ENCODE results near the gene TPH1.

The TPH1 gene

DNA sequence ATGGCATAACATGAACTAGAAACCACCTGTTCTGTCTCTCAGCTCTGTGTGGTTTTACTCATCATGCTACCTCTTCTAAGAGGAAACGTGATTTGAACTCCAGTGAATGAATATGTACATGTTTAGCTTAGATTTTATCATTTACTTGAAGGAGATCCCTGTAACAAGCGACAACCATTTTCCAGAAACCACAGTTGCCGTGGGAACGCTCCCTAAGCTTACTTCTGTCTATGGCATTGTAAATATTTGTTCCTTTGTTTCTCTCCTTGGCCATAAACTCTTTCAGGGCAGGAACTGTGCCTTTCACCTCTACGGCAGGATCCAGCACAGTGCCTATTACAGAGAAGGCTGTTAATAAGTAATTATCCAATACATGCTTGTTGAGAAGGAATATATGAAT lies 17.1 kb upstream of the TPH1 start:
- no peaks in the 10 kb centered on the region for H3K4me1 Mint-ChIP-seq
- H3K9me3 Mint-ChIP-seq = no peaks in the 10 kb centered on the region
- H3K4me3 Mint-ChIP-seq = no peak overlapping the region
- H3K36me3 Mint-ChIP-seq (ENCODE audit: low read depth) = no peaks in the 10 kb centered on the region
- DNase-seq = no peak
- H3K27ac Mint-ChIP-seq = no peak overlapping the region
- no peak for ATAC-seq
- no peaks in the 10 kb centered on the region for H3K27me3 Mint-ChIP-seq

DNA sequence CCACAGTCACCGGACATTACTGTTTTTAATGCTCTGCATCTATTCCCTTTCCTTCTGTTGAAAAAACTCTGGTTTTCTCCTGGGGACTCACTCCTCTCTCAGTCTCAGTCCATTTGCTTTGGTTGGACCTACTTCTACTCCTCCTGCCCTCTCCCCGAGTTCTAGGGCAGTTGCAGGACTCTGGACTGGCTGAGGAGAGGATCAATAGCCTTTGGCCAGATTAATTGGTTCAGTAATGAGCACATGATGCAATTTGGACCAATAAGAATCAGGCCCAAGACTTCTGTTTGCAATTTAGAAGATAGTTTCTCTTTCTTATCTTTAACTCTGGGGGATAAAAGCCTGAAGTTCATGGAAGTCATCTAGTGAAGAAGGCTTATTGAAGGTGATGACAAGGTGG lies 15.3 kb upstream of the TPH1 start:
- no peak overlapping the region for H3K4me3 Mint-ChIP-seq
- ATAC-seq (no peak), DNase-seq (no peak)
- no peak overlapping the region for H3K27ac Mint-ChIP-seq
- peaks cover 2% of the 10 kb centered on the region for H3K4me1 Mint-ChIP-seq
- no peaks in the 10 kb centered on the region for H3K27me3 Mint-ChIP-seq
- H3K9me3 Mint-ChIP-seq = no peaks in the 10 kb centered on the region
- no peaks in the 10 kb centered on the region for H3K36me3 Mint-ChIP-seq (ENCODE audit: low read depth)

DNA sequence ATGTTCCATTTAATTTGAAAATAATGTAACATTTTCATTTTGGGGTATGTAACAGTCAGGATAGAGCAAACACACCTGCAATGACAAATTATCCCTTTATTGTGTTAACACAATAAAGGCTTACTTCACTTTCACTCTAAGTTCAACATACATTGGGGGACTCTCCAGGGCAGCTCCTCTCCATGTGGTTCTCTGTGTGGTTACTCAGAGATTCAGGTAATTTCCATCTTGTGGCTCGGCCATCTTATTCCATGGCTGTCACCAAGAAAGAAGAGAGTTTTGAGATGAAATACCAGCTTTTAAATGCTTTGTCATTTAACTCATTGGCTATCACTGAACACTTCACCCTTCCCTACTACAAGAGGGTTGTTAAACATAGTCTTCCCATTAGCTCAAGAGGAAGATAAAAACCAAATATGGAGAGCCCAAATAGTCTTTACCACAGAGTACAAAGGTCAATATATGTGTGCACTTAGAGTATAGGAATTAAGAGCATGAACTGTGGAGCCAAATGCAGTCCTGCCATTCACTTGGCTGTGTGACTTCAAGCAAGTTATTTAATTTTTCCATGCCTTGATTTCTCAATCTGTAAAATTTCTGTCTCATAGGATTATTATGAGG lies 10.6 kb upstream of the TPH1 start:
- peaks cover 2% of the 10 kb centered on the region for H3K4me1 Mint-ChIP-seq
- no peak overlapping the region for H3K4me3 Mint-ChIP-seq
- H3K9me3 Mint-ChIP-seq = no peaks in the 10 kb centered on the region
- H3K27ac Mint-ChIP-seq = no peak overlapping the region
- no peaks in the 10 kb centered on the region for H3K36me3 Mint-ChIP-seq (ENCODE audit: low read depth)
- no peaks in the 10 kb centered on the region for H3K27me3 Mint-ChIP-seq
- ATAC-seq = peak; percentile 28
- DNase-seq = no peak

DNA sequence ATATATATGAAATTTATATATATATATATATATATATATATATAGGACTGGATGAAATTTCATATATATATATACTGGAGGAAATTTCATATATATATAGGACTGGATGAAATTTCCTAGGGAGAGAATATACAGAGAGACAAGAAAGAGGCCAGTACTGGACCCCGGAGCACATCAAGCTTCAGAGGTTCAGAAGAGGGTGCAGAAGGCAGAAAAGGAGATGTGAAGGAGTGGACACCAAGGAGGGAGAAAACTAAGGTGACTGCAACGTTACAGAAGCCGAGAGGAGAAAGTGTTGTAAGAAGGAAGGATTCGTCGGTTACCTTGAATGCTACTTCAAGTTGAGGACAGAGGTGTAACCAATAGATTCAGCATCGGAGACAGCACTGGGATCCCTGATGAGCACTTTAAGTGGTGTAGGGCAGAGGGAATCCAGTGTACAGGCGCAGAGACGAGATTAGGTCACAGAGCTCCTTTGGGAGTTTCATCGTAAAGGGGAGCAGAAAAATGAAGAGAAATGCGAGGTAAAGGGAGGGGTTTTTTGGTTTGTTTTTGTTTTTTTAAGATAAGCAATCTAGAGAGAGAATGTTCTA lies 8.5 kb upstream of the TPH1 start:
- Mint-ChIP-seq H3K27me3 (no peaks in the 10 kb centered on the region), H3K9me3 (no peaks in the 10 kb centered on the region), H3K4me1 (peaks cover 2% of the 10 kb centered on the region), H3K27ac (no peak overlapping the region), H3K4me3 (no peak overlapping the region), H3K36me3 (ENCODE audit: low read depth) (no peaks in the 10 kb centered on the region)
- ATAC-seq (no peak), DNase-seq (no peak)

DNA sequence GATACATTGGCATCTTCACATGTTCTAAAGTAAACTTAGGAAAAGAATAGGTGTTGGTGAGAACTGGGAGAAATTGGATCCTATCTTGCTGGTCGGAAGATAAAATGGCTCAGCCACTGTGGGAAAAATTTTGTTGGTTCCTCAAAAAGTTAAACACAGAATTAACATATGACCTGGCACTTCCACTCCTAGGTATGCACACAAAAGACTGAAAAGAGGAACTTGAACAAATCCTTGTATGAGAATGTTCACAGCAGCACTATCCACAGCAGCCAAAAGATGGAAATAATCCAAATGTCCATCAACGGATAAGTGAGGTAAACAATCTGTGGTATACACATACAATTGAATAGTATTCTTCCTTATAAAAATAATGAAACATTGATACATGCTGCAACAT lies 4.8 kb upstream of the TPH1 start:
- Mint-ChIP-seq H3K9me3 (peaks cover 11% of the 10 kb centered on the region), H3K4me3 (no peak overlapping the region), H3K27ac (no peak overlapping the region), H3K4me1 (no peaks in the 10 kb centered on the region), H3K27me3 (peaks cover 15% of the 10 kb centered on the region), H3K36me3 (ENCODE audit: low read depth) (no peaks in the 10 kb centered on the region)
- DNase-seq (no peak), ATAC-seq (no peak)

DNA sequence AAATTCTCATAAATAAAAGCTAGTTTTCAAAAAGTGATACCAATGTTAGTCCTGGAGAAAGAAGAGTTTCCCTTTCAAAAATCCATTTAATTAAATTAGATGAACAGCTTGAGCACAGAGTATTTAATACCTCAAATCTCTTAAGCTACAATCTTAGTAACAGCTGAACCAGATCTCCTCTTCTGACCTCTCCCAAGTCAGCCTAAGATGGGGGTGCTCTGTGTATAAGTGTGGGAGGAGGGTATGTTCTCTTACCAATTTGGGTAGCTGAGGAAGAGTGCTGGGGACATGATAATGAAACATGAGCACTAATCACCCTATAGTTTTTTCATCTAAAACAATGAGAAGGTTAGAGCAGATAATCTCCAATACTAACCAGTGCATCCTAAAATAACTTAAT lies 9.6 kb downstream of the TPH1 start:
- Mint-ChIP-seq H3K4me1 (no peaks in the 10 kb centered on the region), H3K4me3 (no peak overlapping the region), H3K27me3 (no peaks in the 10 kb centered on the region), H3K27ac (no peak overlapping the region), H3K9me3 (no peaks in the 10 kb centered on the region), H3K36me3 (ENCODE audit: low read depth) (no peaks in the 10 kb centered on the region)
- no peak for DNase-seq
- ATAC-seq = no peak

DNA sequence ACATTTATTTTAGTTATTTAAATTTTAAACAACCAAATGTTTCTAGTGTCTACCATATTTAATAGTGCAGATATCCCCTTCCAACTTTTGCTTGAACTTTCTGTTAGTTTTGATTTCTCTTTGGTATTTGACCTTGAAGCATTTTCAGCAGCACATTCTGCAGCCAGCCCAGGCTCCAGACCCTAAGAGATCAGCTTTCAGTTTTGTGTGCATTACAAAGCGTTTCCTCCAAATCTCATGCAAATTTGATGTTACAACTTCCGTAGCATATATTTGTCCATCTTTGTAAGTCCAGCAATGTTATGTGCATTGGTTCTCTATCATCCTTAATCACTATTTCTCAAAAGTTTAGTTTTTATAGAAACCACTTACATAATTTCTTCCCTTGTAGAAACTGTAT lies 18.6 kb downstream of the TPH1 start:
- H3K27ac Mint-ChIP-seq = no peak overlapping the region
- DNase-seq (no peak), ATAC-seq (no peak)
- peaks cover 2% of the 10 kb centered on the region for H3K36me3 Mint-ChIP-seq (ENCODE audit: low read depth)
- no peaks in the 10 kb centered on the region for H3K9me3 Mint-ChIP-seq
- no peaks in the 10 kb centered on the region for H3K4me1 Mint-ChIP-seq
- no peaks in the 10 kb centered on the region for H3K27me3 Mint-ChIP-seq
- H3K4me3 Mint-ChIP-seq = no peak overlapping the region

DNA sequence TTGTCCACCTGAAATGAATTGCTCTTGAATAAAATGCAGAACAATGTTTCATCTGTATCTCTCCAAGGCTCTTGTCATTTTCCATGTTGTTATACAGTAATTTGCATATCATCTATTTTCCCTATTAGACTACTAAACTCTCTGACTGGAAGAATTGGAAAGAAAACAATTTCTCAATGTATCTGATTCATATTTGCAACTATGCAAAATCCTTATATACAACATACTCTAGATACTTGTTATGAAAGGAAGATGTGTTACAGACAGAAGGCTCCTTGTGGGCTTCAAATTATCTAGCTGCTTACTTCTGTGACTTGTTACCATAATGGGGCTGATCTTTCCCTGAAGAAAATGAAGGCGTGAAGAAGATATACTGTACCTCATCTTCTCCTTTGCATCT lies 23.6 kb downstream of the TPH1 start:
- H3K9me3 Mint-ChIP-seq = no peaks in the 10 kb centered on the region
- no peaks in the 10 kb centered on the region for H3K4me1 Mint-ChIP-seq
- H3K27ac Mint-ChIP-seq = no peak overlapping the region
- no peak overlapping the region for H3K4me3 Mint-ChIP-seq
- H3K36me3 Mint-ChIP-seq (ENCODE audit: low read depth) = no peaks in the 10 kb centered on the region
- DNase-seq (no peak), ATAC-seq (no peak)
- no peaks in the 10 kb centered on the region for H3K27me3 Mint-ChIP-seq

DNA sequence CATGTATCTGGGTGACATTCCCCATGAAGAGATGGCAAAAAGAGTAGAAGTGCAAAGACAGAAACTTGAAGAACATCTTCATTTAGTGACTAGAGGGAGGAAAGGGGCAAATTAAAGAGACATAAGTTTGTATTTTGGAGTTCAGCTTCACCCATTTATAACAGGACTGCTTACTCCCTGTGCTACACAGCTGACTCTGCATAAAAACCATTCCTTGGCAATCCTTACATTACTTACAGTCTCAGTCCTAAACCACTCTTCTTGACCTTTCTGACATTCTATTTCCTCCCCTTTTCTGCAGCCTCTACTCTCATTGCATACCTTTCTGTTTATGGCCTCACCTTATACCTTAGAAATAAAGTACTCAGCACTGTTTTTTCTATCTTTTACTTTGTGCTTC lies 26.4 kb downstream of the TPH1 start:
- H3K27me3 Mint-ChIP-seq = no peaks in the 10 kb centered on the region
- peaks cover 9% of the 10 kb centered on the region for H3K4me1 Mint-ChIP-seq
- no peaks in the 10 kb centered on the region for H3K9me3 Mint-ChIP-seq
- no peak for ATAC-seq
- no peak overlapping the region for H3K27ac Mint-ChIP-seq
- DNase-seq = no peak
- no peak overlapping the region for H3K4me3 Mint-ChIP-seq
- no peaks in the 10 kb centered on the region for H3K36me3 Mint-ChIP-seq (ENCODE audit: low read depth)

DNA sequence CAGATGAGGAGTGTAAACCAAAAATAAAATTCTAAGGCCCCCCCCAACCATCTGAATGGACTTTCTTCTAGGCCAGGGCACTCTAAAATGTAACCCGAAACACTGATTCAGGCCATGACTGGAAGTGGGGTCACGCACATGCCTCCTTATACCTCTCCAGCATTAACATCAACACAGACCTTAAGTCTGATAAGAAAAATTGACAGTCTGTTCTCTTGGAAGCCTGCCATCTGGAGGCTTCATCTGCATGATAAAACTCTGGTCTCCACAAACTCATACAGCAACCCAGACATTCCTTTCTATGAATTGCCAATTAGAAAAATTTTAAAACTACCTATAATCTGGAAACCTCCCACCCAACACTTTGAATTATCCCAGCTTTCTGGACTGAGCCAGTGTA lies 29.3 kb downstream of the TPH1 start:
- ATAC-seq (no peak), DNase-seq (no peak)
- H3K27ac Mint-ChIP-seq = no peak overlapping the region
- H3K9me3 Mint-ChIP-seq = no peaks in the 10 kb centered on the region
- H3K36me3 Mint-ChIP-seq (ENCODE audit: low read depth) = no peaks in the 10 kb centered on the region
- H3K4me1 Mint-ChIP-seq = peaks cover 31% of the 10 kb centered on the region
- H3K4me3 Mint-ChIP-seq = no peak overlapping the region
- no peaks in the 10 kb centered on the region for H3K27me3 Mint-ChIP-seq

DNA sequence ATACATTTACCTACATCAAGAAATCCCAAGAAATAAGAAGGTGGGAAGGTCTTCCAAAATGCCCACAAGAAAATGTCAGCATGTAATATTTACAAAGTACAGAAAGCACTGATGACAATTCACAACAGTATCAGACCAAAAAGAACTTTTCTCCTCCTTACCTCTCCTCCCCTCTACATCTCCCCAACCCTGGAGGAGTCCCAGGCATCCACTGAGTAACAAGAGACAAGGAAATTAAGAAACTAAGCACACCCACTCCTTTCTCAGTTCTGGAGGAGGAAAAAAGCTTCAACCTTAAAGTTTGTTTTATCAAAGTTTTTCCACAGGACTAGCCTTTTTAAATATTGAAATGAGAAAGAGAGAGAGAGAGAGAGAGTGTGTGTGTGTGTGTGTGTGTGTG lies 31.2 kb downstream of the TPH1 start:
- no peaks in the 10 kb centered on the region for H3K9me3 Mint-ChIP-seq
- peak overlapping the region; percentile 18 for H3K4me3 Mint-ChIP-seq
- no peaks in the 10 kb centered on the region for H3K27me3 Mint-ChIP-seq
- no peaks in the 10 kb centered on the region for H3K36me3 Mint-ChIP-seq (ENCODE audit: low read depth)
- peak overlapping the region; percentile 2 for H3K27ac Mint-ChIP-seq
- DNase-seq (no peak), ATAC-seq (no peak)
- peaks cover 42% of the 10 kb centered on the region for H3K4me1 Mint-ChIP-seq

DNA sequence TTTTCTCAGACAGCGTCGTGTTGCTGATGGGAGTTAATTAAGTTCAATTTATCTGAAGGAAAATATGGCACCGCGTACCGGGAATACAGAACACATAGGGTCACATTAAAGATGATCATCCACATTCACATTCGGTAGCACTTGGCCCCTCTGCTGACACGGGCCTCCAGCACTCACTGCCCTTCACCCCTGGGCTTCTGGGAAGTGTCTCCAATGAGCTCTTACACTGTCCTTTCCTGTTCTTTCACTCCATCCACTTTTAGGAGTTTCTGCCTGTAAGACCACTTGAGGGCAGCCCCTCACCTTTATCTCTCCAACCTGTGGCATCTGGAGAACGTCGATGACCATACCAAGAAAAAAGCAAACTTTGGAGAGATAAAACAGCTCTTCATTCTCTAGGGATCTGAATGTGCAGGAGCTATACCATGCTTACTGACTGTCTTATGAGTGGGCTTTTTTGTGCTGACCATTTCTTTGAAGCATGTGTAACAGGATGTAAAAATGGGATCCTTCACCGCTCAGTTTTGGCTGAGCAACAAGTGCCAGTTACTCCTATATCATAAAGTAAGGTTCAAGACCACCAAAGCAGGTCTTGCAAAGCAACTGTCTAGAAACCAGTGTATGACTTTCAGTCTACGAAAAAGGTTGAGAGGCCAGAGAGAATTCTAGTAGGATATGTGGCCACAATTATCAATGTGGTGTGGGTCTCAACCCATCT lies 32.1 kb downstream of the TPH1 start:
- DNase-seq (peak; percentile 18), ATAC-seq (no peak)
- Mint-ChIP-seq H3K36me3 (ENCODE audit: low read depth) (no peaks in the 10 kb centered on the region), H3K4me3 (peak overlapping the region; percentile 85), H3K4me1 (peaks cover 42% of the 10 kb centered on the region), H3K27ac (peak overlapping the region; percentile 95), H3K27me3 (no peaks in the 10 kb centered on the region), H3K9me3 (no peaks in the 10 kb centered on the region)

DNA sequence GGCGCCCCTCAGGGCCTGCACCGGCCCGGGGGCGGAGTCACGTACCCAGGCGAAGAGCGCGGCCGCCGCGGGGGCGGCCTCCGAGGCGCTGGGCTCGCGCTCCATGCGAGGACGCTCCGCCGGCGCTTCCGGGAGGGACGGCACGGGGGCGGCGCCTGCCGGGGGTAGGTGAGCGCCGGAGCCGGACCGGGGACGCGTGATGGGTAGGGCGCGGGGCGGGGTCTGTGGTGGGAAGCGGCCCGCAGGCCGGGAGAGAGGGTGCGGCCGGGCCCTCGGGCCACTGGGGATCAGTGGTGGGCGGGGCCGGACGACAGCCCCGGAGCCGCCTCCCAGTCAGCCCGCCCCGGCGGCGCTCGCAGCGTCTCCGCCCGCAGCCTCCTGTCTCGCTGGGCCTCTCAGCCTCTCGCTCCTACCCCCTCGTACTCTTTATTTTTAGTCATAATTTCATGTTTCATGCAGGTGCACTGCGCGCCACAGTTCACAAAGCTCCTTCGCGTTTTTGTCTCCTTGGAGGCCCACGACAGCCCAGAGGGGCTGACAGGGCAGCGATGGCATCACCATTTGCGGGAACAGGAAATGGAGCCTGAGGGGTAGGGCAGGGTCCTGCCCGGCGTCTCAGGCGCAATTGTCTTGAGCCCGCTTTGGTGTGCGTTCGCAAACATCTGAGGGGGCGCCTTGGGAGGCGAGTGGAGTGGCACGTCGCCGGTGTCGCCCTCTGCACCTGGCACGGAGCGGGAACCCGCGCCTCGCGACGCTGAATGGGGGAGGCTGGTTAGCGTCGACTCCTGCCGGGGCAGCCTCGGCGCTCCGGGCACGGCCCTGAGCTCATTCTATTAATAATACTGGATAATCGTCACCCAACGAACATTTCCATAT lies 32.9 kb downstream of the TPH1 start, which contains the start of gene SERGEF:
Gene SERGEF (minus strand): TSS at position 142 of the 876 bp plus-strand sequence. CDS start 37 bp downstream, at position 105.
- Mint-ChIP-seq H3K36me3 (ENCODE audit: low read depth) (no peaks in the 10 kb centered on the region), H3K4me1 (peaks cover 42% of the 10 kb centered on the region), H3K9me3 (no peaks in the 10 kb centered on the region), H3K27ac (peak within 1 kb of the TSS; percentile 95), H3K27me3 (no peaks in the 10 kb centered on the region), H3K4me3 (peak within 1 kb of the TSS; percentile 85)
- DNase-seq (peak; percentile 95), ATAC-seq (peak; percentile 95)

DNA sequence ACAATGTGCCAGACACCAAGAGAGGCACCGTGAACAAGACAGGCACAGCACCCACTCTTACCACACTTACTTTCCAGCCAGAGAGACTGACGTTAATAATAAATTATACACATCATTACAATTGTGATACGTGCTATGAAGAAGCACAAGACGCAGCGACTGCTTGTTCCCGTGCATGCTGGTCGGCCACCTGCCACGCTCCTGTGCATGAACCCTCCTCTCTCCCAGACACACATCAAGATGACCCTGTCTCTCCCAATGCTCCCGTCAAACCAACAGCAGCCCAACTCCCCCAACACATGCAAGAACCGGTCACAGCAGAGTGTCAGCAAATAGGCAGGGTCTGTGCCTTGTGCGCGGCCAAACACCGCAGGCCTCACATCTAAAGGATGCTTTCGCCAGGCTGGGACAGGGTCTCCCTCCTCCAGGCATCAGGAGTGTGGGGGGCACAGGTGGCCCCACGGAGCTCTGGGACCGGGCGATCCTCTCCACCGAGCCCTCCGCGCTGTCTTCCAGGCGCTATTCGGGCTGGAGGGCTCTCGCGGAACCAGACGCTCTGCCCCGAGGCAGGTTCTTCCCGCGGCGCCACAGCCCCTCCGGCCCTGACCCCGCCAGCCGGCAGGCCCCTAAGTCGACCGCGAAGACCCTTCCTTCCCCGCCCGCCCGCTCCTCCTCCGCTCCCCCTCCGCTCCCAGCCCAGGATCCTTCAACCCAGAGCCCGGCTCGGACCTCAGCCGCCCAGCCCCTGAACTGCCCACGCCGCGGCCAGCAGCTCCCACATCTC lies 33.8 kb downstream of the TPH1 start:
- Mint-ChIP-seq H3K4me1 (peaks cover 42% of the 10 kb centered on the region), H3K36me3 (ENCODE audit: low read depth) (no peaks in the 10 kb centered on the region), H3K27me3 (no peaks in the 10 kb centered on the region), H3K4me3 (peak overlapping the region; percentile 85), H3K27ac (peak overlapping the region; percentile 79), H3K9me3 (no peaks in the 10 kb centered on the region)
- ATAC-seq (no peak), DNase-seq (peak; percentile 31)
